PFSK-1 (cell line): ENCODE results near the gene PRSS50.

ENCODE experiments used
- FOXP2 ChIP-seq: optimal IDR thresholded peaks from 2 replicates; pipeline ENCODE3; 2011; ENCODE audit warnings: borderline replicate concordance, control low read depth, inconsistent platforms; ENCODE audit not compliant: insufficient read depth; ENCODE audit errors: extremely low read length, extremely low read depth
- POLR2AphosphoS5 ChIP-seq: IDR thresholded peaks from 2 replicates; pipeline ENCODE4 v1.6.1; 2012; ENCODE audit warnings: low read depth, mild to moderate bottlenecking, control low read depth, low read length, moderate library complexity
- REST ChIP-seq, 2 experiments: IDR thresholded peaks; 2 replicates each; pipeline versions ENCODE4 v1.6.1 to v1.8.0; 2011 to 2012; ENCODE audit warnings: low read depth in 2 of 2, low read length in 2 of 2, control low read depth in 1 of 2, inconsistent platforms in 1 of 2, mild to moderate bottlenecking in 1 of 2, moderate library complexity in 1 of 2; ENCODE audit not compliant: insufficient read depth in 1 of 2
- SIN3A ChIP-seq: IDR thresholded peaks from 2 replicates; pipeline ENCODE4 v1.6.1; 2012; ENCODE audit warnings: mild to moderate bottlenecking, low read length, moderate library complexity, borderline replicate concordance; ENCODE audit not compliant: insufficient read depth
- TAF1 ChIP-seq: IDR thresholded peaks from 2 replicates; pipeline ENCODE4 v1.6.1; 2012; ENCODE audit warnings: low read length, control low read depth, borderline replicate concordance; ENCODE audit not compliant: insufficient read depth

PRSS50 gene

GRCh38 chr3:46668591-46668990, 49.1 kb downstream of the PRSS50 start:
- no peak for TF ChIP-seq TAF1
- no peak for TF ChIP-seq FOXP2
- no peak for TF ChIP-seq SIN3A
- no peak for TF ChIP-seq REST (IDR thresholded peaks at IDR 0.05; ENCODE audit: insufficient read depth in 1 of 2, low read depth in 2 of 2, low read length in 2 of 2)
- TF ChIP-seq POLR2AphosphoS5, result no peak

- no peak for TF ChIP-seq TAF1
- no peak for TF ChIP-seq FOXP2
- TF ChIP-seq POLR2AphosphoS5, result no peak
- no peak for TF ChIP-seq REST (IDR thresholded peaks at IDR 0.05; ENCODE audit: insufficient read depth in 1 of 2, low read depth in 2 of 2, low read length in 2 of 2)
- no peak for TF ChIP-seq SIN3A
These were observed 49.6 kb downstream of the PRSS50 start for GRCh38 chr3:46668116-46668515.

- TF ChIP-seq SIN3A (no peak), TAF1 (no peak), REST (IDR thresholded peaks at IDR 0.05; ENCODE audit: insufficient read depth in 1 of 2, low read depth in 2 of 2, low read length in 2 of 2) (no peak), POLR2AphosphoS5 (no peak), FOXP2 (no peak)
These were observed 50.0 kb downstream of the PRSS50 start for GRCh38 chr3:46667657-46668056.

GRCh38 chr3:46667061-46667621, 50.5 kb downstream of the PRSS50 start:
- TF ChIP-seq FOXP2 (no peak), TAF1 (no peak), SIN3A (no peak), REST (IDR thresholded peaks at IDR 0.05; ENCODE audit: insufficient read depth in 1 of 2, low read depth in 2 of 2, low read length in 2 of 2) (no peak), POLR2AphosphoS5 (no peak)

GRCh38 chr3:46666453-46666845, 51.2 kb downstream of the PRSS50 start:
- TF ChIP-seq FOXP2 (no peak), REST (IDR thresholded peaks at IDR 0.05; ENCODE audit: insufficient read depth in 1 of 2, low read depth in 2 of 2, low read length in 2 of 2) (no peak), TAF1 (no peak), SIN3A (no peak), POLR2AphosphoS5 (no peak)
